HCT116 (cell line): Measurements from ENCODE around the gene ZDHHC14. TPM values are rescaled to one million over a fixed set of nuclear protein-coding genes. Genes with fewer than 3 reads are reported as not detected.

Experiments
- ATAC-seq: fragments of 200-7000 bp; cut with Tn5 transposase; 2 replicates; pipeline ENCODE4 v1.9.1; 2020; ENCODE audit warnings: mild to moderate bottlenecking, moderate library complexity
- BruUV-seq: library from RNA; stranded (reverse); fragments of 400-500 nt; replicated peaks from 2 replicates; lab custom pipeline; 2021; lab: Mats Ljungman, UMichigan
- CTCF ChIA-PET: fragments of 300-600 bp; sonication (Branson Sonifier 250); formaldehyde crosslinking; loops from one replicate; lab custom pipeline; 2021; ENCODE audit warnings: antibody characterized with exemption; lab: Charles Lee
- POLR2A ChIA-PET: fragments of 300-600, 350-600 bp; sonication (Branson Sonifier 250); formaldehyde crosslinking; loops from one replicate; lab custom pipeline; 2021; ENCODE audit warnings: antibody characterized with exemption; lab: Charles Lee
- RAD21 ChIA-PET, 2 experiments: fragments of 300-600 bp; sonication (Branson Sonifier 250); formaldehyde crosslinking; loops; one replicate each; lab custom pipeline; 2023; ENCODE audit warnings: low total read pairs in 2 of 2; ENCODE audit not compliant: uncharacterized antibody in 2 of 2, unreplicated experiment in 2 of 2, low non-redundant PET in 1 of 2; lab: Charles Lee
- DNase-seq: peaks from one replicate; pipeline ENCODE4 v3.0.0-alpha.2; 2010; ENCODE audit warnings: low read depth, low spot score
- H2AFZ ChIP-seq: fragments of 200-600 bp; shearing (Covaris generic), sonication (generic); 2 replicates; pipeline ENCODE4 v1.6.1; 2017; ENCODE audit warnings: low read depth, mixed run types, mixed read lengths, antibody characterized with exemption, low read length; ENCODE audit not compliant: poor library complexity, severe bottlenecking
- H3K27ac ChIP-seq: 2 replicates; pipeline ENCODE4 v1.5.1; 2012; ENCODE audit warnings: low read depth, low read length
- H3K27me3 ChIP-seq: fragments of 200-600 bp; sonication (generic); 2 replicates; pipeline ENCODE4 v1.6.1; 2016; ENCODE audit warnings: mixed run types, low read length, mixed read lengths; ENCODE audit not compliant: insufficient read depth
- H3K36me3 ChIP-seq, 2 experiments: fragments of 200-500 bp in 1 of 2; fragments of 200-600 bp in 1 of 2; sonication (Bioruptor generic) in 1 of 2; sonication (generic) in 1 of 2; 2 replicates each; pipeline versions ENCODE4 v1.5.1 to v1.6.1; 2014 to 2016; ENCODE audit warnings: low read length in 2 of 2, inconsistent platforms in 1 of 2, mixed read lengths in 1 of 2, mixed run types in 1 of 2; ENCODE audit not compliant: insufficient read depth in 2 of 2, control insufficient read depth in 1 of 2
- H3K4me1 ChIP-seq, 2 experiments: fragments of 200-600 bp in 1 of 2; sonication (generic) in 1 of 2; 2 replicates each; pipeline versions ENCODE4 v1.5.1 to v1.6.1; 2012 to 2017; ENCODE audit warnings: low read length in 2 of 2, inconsistent platforms in 1 of 2, mild to moderate bottlenecking in 1 of 2, mixed read lengths in 1 of 2, mixed run types in 1 of 2, moderate library complexity in 1 of 2; ENCODE audit not compliant: insufficient read depth in 2 of 2, control insufficient read depth in 1 of 2
- H3K4me2 ChIP-seq: fragments of 200-600 bp; sonication (generic); 2 replicates; pipeline ENCODE4 v1.6.1; 2017; ENCODE audit warnings: mixed run types, low read length, mixed read lengths
- H3K4me3 ChIP-seq, 2 experiments: fragments of 200-600 bp in 1 of 2; sonication (generic) in 1 of 2; replicated peaks in 1 of 2; 2 replicates each; pipeline ENCODE4 v1.5.1; 2011 to 2016; ENCODE audit warnings: low read length in 2 of 2, control low read depth in 1 of 2, low read depth in 1 of 2, mild to moderate bottlenecking in 1 of 2, mixed read lengths in 1 of 2, mixed run types in 1 of 2
- H3K79me2 ChIP-seq: fragments of 200-600 bp; sonication (generic); 2 replicates; pipeline ENCODE4 v1.6.1; 2017; ENCODE audit warnings: mild to moderate bottlenecking, mixed run types, low read length, moderate library complexity, mixed read lengths; ENCODE audit not compliant: insufficient read depth
- H3K9ac ChIP-seq: fragments of 200-600 bp; sonication (generic); 2 replicates; pipeline ENCODE4 v1.6.1; 2016; ENCODE audit warnings: low read length, mixed read lengths
- H3K9me2 ChIP-seq: fragments of 200-600 bp; sonication (generic), shearing (Covaris generic); 2 replicates; pipeline ENCODE4 v1.6.1; 2017; ENCODE audit warnings: mixed run types, mild to moderate bottlenecking, moderate library complexity; ENCODE audit not compliant: insufficient read depth
- H3K9me3 ChIP-seq, 2 experiments: fragments of 200-500 bp in 1 of 2; fragments of 200-600 bp in 1 of 2; sonication (Bioruptor generic) in 1 of 2; sonication (generic) in 1 of 2; 2 replicates each; pipeline ENCODE4 v1.6.1; 2014 to 2017; ENCODE audit warnings: low read length in 2 of 2, mixed read lengths in 2 of 2, inconsistent platforms in 1 of 2, low read depth in 1 of 2, mild to moderate bottlenecking in 1 of 2, mixed run types in 1 of 2, moderate library complexity in 1 of 2; ENCODE audit not compliant: control insufficient read depth in 1 of 2, insufficient read depth in 1 of 2
- H4K20me1 ChIP-seq: fragments of 200-600 bp; sonication (generic), shearing (Covaris generic); 2 replicates; pipeline ENCODE4 v1.6.1; 2017; ENCODE audit warnings: mixed run types, mild to moderate bottlenecking, moderate library complexity; ENCODE audit not compliant: insufficient read depth
- ATF3 ChIP-seq: IDR thresholded peaks from 2 replicates; pipeline ENCODE4 v1.6.1; 2012
- CBX3 ChIP-seq: IDR thresholded peaks from 2 replicates; pipeline ENCODE4 v1.6.1; 2012; ENCODE audit warnings: low read depth
- CEBPB ChIP-seq: IDR thresholded peaks from 2 replicates; pipeline ENCODE4 v1.6.1; 2012; ENCODE audit warnings: low read depth
- CTCF ChIP-seq, 3 experiments: fragments of 200-600 bp in 1 of 3; sonication (generic) in 1 of 3; IDR thresholded peaks in 2 of 3; conservative IDR thresholded peaks in 1 of 3; 2 replicates each; pipeline ENCODE4 v1.5.1; 2012 to 2017; ENCODE audit warnings: low read depth in 2 of 3, low read length in 2 of 3, antibody characterized with exemption in 1 of 3, borderline replicate concordance in 1 of 3, control low read depth in 1 of 3, mild to moderate bottlenecking in 1 of 3, mixed read lengths in 1 of 3, mixed run types in 1 of 3, moderate library complexity in 1 of 3; ENCODE audit not compliant: insufficient read depth in 1 of 3
- EGR1 ChIP-seq: IDR thresholded peaks from 2 replicates; pipeline ENCODE4 v1.6.1; 2012; ENCODE audit warnings: low read depth
- ELF1 ChIP-seq: IDR thresholded peaks from 2 replicates; pipeline ENCODE4 v1.6.1; 2012; ENCODE audit warnings: low read depth, borderline replicate concordance
- EZH2phosphoT487 ChIP-seq: fragments of 200-600 bp; IDR thresholded peaks from 2 replicates; pipeline ENCODE4 v1.6.1; 2018; ENCODE audit warnings: antibody characterized with exemption, borderline replicate concordance
- FOSL1 ChIP-seq: IDR thresholded peaks from 2 replicates; pipeline ENCODE4 v1.6.1; 2012; ENCODE audit warnings: low read depth
- JUND ChIP-seq: IDR thresholded peaks from 2 replicates; pipeline ENCODE4 v1.6.1; 2012
- MAX ChIP-seq: IDR thresholded peaks from 2 replicates; pipeline ENCODE4 v1.6.1; 2012
- POLR2A ChIP-seq: IDR thresholded peaks from 2 replicates; pipeline ENCODE4 v1.7.0; 2011; ENCODE audit warnings: borderline replicate concordance; ENCODE audit not compliant: insufficient read depth, insufficient read length; ENCODE audit errors: extremely low read depth
- RAD21 ChIP-seq: IDR thresholded peaks from 2 replicates; pipeline ENCODE4 v1.6.1; 2012; ENCODE audit warnings: low read depth, mild to moderate bottlenecking
- REST ChIP-seq: IDR thresholded peaks from 2 replicates; pipeline ENCODE4 v1.6.1; 2012; ENCODE audit warnings: low read depth
- SIN3A ChIP-seq: IDR thresholded peaks from 2 replicates; pipeline ENCODE4 v1.6.1; 2012; ENCODE audit warnings: low read depth
- SRF ChIP-seq: IDR thresholded peaks from 2 replicates; pipeline ENCODE4 v1.6.1; 2012; ENCODE audit warnings: low read depth
- TCF7L2 ChIP-seq: IDR thresholded peaks from 2 replicates; pipeline ENCODE4 v1.7.0; 2011; ENCODE audit warnings: borderline replicate concordance, inconsistent platforms; ENCODE audit not compliant: insufficient read depth, insufficient read length; ENCODE audit errors: extremely low read depth
- YY1 ChIP-seq: IDR thresholded peaks from 2 replicates; pipeline ENCODE4 v1.6.1; 2011; ENCODE audit warnings: low read length, low read depth, moderate library complexity, mild to moderate bottlenecking; ENCODE audit not compliant: insufficient replicate concordance; ENCODE audit errors: extremely low read depth
- ZFX ChIP-seq: fragments of 450-650 bp; IDR thresholded peaks from 2 replicates; pipeline ENCODE4 v1.6.1; 2017
- ZNF274 ChIP-seq: fragments of 200-500 bp; sonication (Bioruptor generic); IDR thresholded peaks from 2 replicates; pipeline ENCODE4 v1.6.1; 2014; ENCODE audit warnings: mild to moderate bottlenecking, low read depth, low read length, inconsistent platforms
- intact Hi-C: fragments of 100-400 bp; cut with micrococcal nuclease; formaldehyde crosslinking; loops from 2 replicates; pipeline ENCODE4 v1.10.0; 2022
- total RNA-seq: library from RNA; stranded (reverse); gene quantifications from one replicate; pipeline ENCODE4 v1.2.1, GENCODE V29; 2021; ENCODE audit not compliant: unreplicated experiment

Gene ZDHHC14
- total RNA-seq, 1 experiment from 2014 or later, result 5.3 TPM

- TF ChIP-seq REST (no peak), TCF7L2 (no peak), RAD21 (no peak), CBX3 (no peak), ZFX (no peak), CEBPB (no peak), EGR1 (no peak), FOSL1 (no peak)
These were observed 302.7 kb downstream of the ZDHHC14 start (continued) for GRCh38 chr6:157683707-157684106.

- Histone ChIP-seq H3K36me3 (no peaks in the 10 kb centered on the region), H3K9me2 (no peaks in the 10 kb centered on the region), H3K4me2 (no peak overlapping the region), H3K79me2 (no peaks in the 10 kb centered on the region), H2AFZ (no peak overlapping the region), H3K4me3 (no peak overlapping the region), H4K20me1 (no peaks in the 10 kb centered on the region), H3K4me1 (peaks cover 0 to 16% of the 10 kb centered on the region in 2 experiments; a peak in 1 of 4 replicates), H3K27ac (no peak overlapping the region), H3K9ac (no peak overlapping the region), H3K9me3 (no peaks in the 10 kb centered on the region), H3K27me3 (no peaks in the 10 kb centered on the region)
- intact Hi-C loops, result no loop called here
- DNase-seq (no peak), ATAC-seq (no peak)
- CTCF ChIA-PET, result no interaction called here
- RAD21 ChIA-PET, result no interaction called here
- no TSS peak for BruUV-seq
- POLR2A ChIA-PET, result no interaction called here
- no peak for TF ChIP-seq SRF
- no peak for TF ChIP-seq POLR2A
- TF ChIP-seq ELF1, result no peak
- no peak for TF ChIP-seq TCF7L2
- no peak for TF ChIP-seq SIN3A
- no peak for TF ChIP-seq ATF3
- no peak for TF ChIP-seq YY1
- no peak for TF ChIP-seq RAD21
- no peak for TF ChIP-seq ZFX
- no peak for TF ChIP-seq JUND
- TF ChIP-seq ZNF274, result no peak
- TF ChIP-seq EZH2phosphoT487, result no peak
- TF ChIP-seq CTCF (IDR thresholded peaks at IDR 0.05 in 2 of 3, conservative IDR thresholded peaks at IDR 0.05 in 1 of 3; ENCODE audit: borderline replicate concordance in 1 of 3, insufficient read depth in 1 of 3, low read depth in 2 of 3, low read length in 2 of 3), result no peak
- no peak for TF ChIP-seq CEBPB
- no peak for TF ChIP-seq CBX3
- no peak for TF ChIP-seq MAX
- TF ChIP-seq EGR1, result no peak
These were observed 303.8 kb downstream of the ZDHHC14 start for GRCh38 chr6:157684620-157685299.
